RWPE1 (cell line): ENCODE data around the gene SCAMP4.

Experiments used
- CTCF ChIA-PET: fragments of 350-600 bp; sonication (Branson Sonifier 250); formaldehyde crosslinking; extraction: SDS; loops from one replicate; lab custom pipeline; 2021; lab: Yijun Ruan, JAX
- POLR2A ChIA-PET: fragments of 400-600 bp; formaldehyde crosslinking; extraction: SDS; loops from one replicate; lab custom pipeline; 2020; ENCODE audit warnings: antibody characterized with exemption; ENCODE audit not compliant: low non-redundant PET; lab: Yijun Ruan, JAX
- DNase-seq: peaks from one replicate; pipeline ENCODE4 v3.0.0; 2012; ENCODE audit warnings: low spot score
- H3K27ac ChIP-seq: fragments of 450-650 bp; 2 replicates; pipeline ENCODE4 v1.5.1; 2017
- TF ChIP-seq, protein P1 (sequence below): fragments of 450-650 bp; conservative IDR thresholded peaks from 2 replicates; pipeline ENCODE4 v1.5.1; 2017; ENCODE audit warnings: low read depth, mild to moderate bottlenecking

The SCAMP4 gene

DNA sequence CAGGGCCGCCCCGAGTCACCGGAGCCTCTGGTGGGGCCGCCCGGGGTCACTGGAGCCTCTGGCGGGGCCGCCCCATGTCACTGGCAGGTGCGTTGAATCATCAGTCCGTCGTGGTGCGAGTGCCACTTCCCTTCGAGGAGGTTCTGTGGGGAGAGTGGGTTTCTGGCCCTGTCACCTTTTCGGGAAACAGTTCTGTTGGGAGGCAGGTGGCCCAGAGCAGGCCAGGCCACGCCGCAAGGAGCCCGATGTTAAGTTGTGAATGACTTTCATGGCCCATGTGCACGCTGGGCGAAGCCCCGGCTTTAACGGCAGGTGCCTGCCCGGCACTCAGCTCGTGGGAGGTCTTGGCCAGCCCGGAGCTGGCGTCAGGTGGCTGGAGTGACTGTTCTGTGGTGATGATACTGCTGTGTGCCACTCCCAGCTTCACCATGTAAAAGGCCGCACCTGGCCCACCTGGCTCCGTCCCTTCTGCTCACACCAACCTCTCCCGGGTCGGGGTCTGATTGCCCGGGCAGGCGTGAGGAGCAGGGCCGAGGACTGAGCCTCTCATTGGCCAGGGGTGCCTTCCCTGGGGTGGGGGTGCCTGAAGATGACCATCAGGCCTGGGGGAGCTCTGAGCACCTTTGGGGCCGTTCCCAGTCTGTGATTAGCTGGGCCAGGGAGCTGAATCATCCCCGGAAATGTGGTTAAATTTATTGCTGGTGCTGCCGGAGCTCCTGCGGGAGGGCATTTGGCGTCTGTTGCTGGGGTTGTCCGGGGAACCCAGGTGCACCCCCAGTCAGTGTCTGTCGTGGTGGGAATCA, 65.0 kb downstream of the SCAMP4 start:
- H3K27ac ChIP-seq: peak overlapping the region; percentile 79
- ChIA-PET CTCF (interaction anchor here (0.6 kb wide), 1 partner anchor 100 kb away, joined by 3 read pairs; no protein-coding TSS in a partner anchor), POLR2A (no interaction called here)
- DNase-seq: peak; percentile 57
- TF ChIP-seq, protein P1, sequence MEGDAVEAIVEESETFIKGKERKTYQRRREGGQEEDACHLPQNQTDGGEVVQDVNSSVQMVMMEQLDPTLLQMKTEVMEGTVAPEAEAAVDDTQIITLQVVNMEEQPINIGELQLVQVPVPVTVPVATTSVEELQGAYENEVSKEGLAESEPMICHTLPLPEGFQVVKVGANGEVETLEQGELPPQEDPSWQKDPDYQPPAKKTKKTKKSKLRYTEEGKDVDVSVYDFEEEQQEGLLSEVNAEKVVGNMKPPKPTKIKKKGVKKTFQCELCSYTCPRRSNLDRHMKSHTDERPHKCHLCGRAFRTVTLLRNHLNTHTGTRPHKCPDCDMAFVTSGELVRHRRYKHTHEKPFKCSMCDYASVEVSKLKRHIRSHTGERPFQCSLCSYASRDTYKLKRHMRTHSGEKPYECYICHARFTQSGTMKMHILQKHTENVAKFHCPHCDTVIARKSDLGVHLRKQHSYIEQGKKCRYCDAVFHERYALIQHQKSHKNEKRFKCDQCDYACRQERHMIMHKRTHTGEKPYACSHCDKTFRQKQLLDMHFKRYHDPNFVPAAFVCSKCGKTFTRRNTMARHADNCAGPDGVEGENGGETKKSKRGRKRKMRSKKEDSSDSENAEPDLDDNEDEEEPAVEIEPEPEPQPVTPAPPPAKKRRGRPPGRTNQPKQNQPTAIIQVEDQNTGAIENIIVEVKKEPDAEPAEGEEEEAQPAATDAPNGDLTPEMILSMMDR: no peak

DNA sequence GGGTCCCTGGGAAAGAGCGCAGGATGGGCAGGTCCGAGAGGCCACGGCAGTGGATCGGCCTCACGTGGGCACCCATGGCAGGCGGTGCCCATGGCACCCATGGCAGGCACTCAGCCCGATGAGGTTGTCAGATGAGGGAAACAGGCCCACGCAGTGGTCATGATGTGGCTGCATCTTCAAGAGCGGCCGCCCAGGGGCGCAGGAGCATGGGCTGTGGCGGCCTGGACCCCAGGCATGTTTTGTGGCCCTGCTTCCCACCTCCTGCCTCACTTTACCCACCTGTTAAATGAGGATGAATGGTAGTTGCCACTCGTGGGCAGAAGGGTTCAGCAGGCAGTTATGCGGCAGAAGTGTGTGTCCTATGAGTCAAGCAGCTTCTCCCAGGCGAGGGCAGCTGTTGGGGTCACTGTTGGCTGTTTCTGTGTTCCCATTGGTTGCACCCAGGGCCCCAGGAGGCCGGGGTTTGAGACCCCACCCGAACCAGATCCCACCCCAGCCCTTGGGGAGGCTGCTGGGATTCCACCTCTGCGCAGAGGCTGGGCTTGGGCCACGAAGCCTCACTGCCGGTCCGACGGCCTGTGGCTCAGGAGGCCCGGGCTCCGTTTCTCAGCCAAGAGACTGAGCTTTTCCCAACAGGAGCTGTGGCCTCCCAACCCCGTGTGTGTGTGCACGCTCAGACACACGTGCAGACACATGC, 65.8 kb downstream of the SCAMP4 start:
- peak overlapping the region; percentile 79 for H3K27ac ChIP-seq
- ChIA-PET POLR2A (no interaction called here), CTCF (interaction anchor here (0.6 kb wide), 1 partner anchor 99 kb away, joined by 3 read pairs; no protein-coding TSS in a partner anchor)
- no peak for DNase-seq
- TF ChIP-seq, protein P1: no peak

DNA sequence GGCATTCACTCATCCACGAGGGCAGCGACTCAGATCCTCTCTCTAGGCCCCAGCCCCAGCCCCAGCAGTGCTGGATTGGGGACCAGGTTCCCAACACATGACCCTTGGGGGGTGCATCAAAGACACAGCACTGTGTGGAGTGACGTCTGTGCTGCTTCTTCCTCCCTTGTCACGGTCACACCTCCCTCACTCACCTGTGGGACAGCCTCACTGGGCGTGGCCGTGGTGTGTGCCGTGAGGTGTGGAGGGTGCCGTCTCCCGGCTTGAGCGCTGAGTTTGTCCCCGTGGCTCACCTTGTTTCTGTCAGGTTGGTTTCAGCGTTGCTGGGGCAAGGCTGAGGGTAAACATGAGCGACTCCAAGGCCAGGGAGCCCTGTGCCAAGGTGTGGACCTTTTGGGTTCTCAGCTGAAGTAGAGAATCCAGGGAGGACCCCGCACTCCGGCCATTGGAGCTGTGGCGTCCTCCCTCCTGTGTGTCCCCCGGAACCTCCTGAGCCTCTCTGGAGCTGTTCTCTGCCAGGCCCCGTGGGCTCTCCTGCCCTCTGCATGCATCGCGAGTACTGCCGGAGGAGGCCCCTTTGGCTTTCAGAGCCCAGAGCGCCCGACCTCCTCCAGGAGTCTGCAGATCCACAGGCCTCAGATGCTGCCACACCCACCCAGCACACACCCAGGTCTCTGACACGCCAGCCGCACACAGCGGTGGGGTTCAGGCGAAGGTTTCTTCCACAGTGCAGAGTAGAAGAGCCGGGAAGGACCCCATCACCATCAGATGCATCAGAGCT, 69.4 kb downstream of the SCAMP4 start:
- DNase-seq: no peak
- H3K27ac ChIP-seq: peak overlapping the region; percentile 64; the same call in 1 of the 2 replicates
- ChIA-PET CTCF (no interaction called here), POLR2A (no interaction called here)
- TF ChIP-seq, protein P1: no peak

DNA sequence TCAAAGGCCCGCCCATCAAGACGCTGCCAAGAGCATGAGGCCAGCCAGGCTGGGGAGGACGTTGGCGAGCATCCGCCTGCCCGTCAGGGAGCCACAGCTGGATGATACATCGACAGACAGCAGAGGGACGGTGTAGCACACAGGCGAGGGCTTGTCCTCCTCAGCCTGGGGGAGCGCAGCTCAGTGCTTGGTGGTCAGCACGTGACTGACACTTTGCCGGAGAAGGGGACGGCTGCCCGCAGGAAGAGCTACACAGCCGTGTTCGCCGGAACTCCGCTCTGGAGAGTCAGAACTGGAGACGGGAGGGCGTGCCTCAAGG, 69.9 kb downstream of the SCAMP4 start:
- ChIA-PET POLR2A (no interaction called here), CTCF (no interaction called here)
- TF ChIP-seq, protein P1: no peak
- no peak for DNase-seq
- H3K27ac ChIP-seq: peak overlapping the region; percentile 64; the same call in 1 of the 2 replicates
